Measurements from ENCODE around the gene ATP6V0D1. TPM values are rescaled to one million over a fixed set of nuclear protein-coding genes. Genes with fewer than 3 reads are reported as not detected.

The ATP6V0D1 gene
- total RNA-seq, 3 donors from 2014 or later (not counting 1 experiment from before 2014, with no cell fraction given): 76.0 to 84.9 (median 83.3) TPM

GRCh38 chr16:67441907-67442306, 39.0 kb downstream of the ATP6V0D1 start:
- no peak for DNase-seq
- intact Hi-C loops (cut with micrococcal nuclease): no loop called here
- Mint-ChIP-seq H3K4me1 (peaks cover 11 to 44% of the 10 kb centered on the region in 2 donors), H3K27ac (peak overlapping the region in 1 of 2 donors; percentile 22), H3K9me3 (no peaks in the 10 kb centered on the region), H3K27me3 (ENCODE audit: low read depth in 2 of 2) (no peaks in the 10 kb centered on the region), H3K4me3 (no peak overlapping the region), H3K36me3 (no peaks in the 10 kb centered on the region)
- Histone ChIP-seq H3K9me3 (ENCODE audit: control insufficient read depth, insufficient read depth, low read length) (no peaks in the 10 kb centered on the region), H3K4me1 (ENCODE audit: control insufficient read depth, insufficient read depth, low read length) (peaks cover 13% of the 10 kb centered on the region), H3K36me3 (ENCODE audit: control insufficient read depth, insufficient read depth, low read length) (peaks cover 54% of the 10 kb centered on the region), H3K4me3 (ENCODE audit: low read length) (no peak overlapping the region), H3K27ac (ENCODE audit: low read length) (no peak overlapping the region), H3K27me3 (ENCODE audit: control insufficient read depth, insufficient read depth, low read length) (no peaks in the 10 kb centered on the region)
- WGBS (ENCODE audit: insufficient coverage): 94% methylated on average over 5 of the region's 5 CpGs
- ATAC-seq: no peak
- TF ChIP-seq, protein P1, sequence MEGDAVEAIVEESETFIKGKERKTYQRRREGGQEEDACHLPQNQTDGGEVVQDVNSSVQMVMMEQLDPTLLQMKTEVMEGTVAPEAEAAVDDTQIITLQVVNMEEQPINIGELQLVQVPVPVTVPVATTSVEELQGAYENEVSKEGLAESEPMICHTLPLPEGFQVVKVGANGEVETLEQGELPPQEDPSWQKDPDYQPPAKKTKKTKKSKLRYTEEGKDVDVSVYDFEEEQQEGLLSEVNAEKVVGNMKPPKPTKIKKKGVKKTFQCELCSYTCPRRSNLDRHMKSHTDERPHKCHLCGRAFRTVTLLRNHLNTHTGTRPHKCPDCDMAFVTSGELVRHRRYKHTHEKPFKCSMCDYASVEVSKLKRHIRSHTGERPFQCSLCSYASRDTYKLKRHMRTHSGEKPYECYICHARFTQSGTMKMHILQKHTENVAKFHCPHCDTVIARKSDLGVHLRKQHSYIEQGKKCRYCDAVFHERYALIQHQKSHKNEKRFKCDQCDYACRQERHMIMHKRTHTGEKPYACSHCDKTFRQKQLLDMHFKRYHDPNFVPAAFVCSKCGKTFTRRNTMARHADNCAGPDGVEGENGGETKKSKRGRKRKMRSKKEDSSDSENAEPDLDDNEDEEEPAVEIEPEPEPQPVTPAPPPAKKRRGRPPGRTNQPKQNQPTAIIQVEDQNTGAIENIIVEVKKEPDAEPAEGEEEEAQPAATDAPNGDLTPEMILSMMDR (IDR thresholded peaks at IDR 0.05): no peak

- no peak for ATAC-seq
- H3K36me3 Mint-ChIP-seq: no peaks in the 10 kb centered on the region
Observed at GRCh38 chr16:67441271-67441753, 39.6 kb downstream of the ATP6V0D1 start.

GRCh38 chr16:67438824-67439393, 42.0 kb downstream of the ATP6V0D1 start:
- Mint-ChIP-seq H3K36me3 (no peaks in the 10 kb centered on the region), H3K4me1 (peaks cover 5 to 27% of the 10 kb centered on the region in 2 donors), H3K9me3 (no peaks in the 10 kb centered on the region), H3K27me3 (ENCODE audit: low read depth in 2 of 2) (no peaks in the 10 kb centered on the region), H3K4me3 (no peak overlapping the region), H3K27ac (peak overlapping the region; percentile 45 to 59)
- DNase-seq (no peak), ATAC-seq (no peak)
- Histone ChIP-seq H3K4me1 (ENCODE audit: control insufficient read depth, insufficient read depth, low read length) (peaks cover 23% of the 10 kb centered on the region), H3K9me3 (ENCODE audit: control insufficient read depth, insufficient read depth, low read length) (no peaks in the 10 kb centered on the region), H3K27ac (ENCODE audit: low read length) (no peak overlapping the region), H3K36me3 (ENCODE audit: control insufficient read depth, insufficient read depth, low read length) (peaks cover 39% of the 10 kb centered on the region), H3K27me3 (ENCODE audit: control insufficient read depth, insufficient read depth, low read length) (no peaks in the 10 kb centered on the region), H3K4me3 (ENCODE audit: low read length) (no peak overlapping the region)
- 96% methylated on average over 19 of the region's 19 CpGs for WGBS (ENCODE audit: insufficient coverage)
- TF ChIP-seq, protein P1 (IDR thresholded peaks at IDR 0.05): no peak
- intact Hi-C loops (cut with micrococcal nuclease): no loop called here

More at GRCh38 chr16:67441271-67441753, 39.6 kb downstream of the ATP6V0D1 start:
- TF ChIP-seq, protein P1 (IDR thresholded peaks at IDR 0.05): no peak
- Mint-ChIP-seq H3K4me1 (peaks cover 11 to 41% of the 10 kb centered on the region in 2 donors), H3K27ac (peak overlapping the region in 1 of 2 donors; percentile 22), H3K4me3 (no peak overlapping the region), H3K27me3 (ENCODE audit: low read depth in 2 of 2) (no peaks in the 10 kb centered on the region), H3K9me3 (no peaks in the 10 kb centered on the region)
- no peak overlapping the region for H3K27ac ChIP-seq (ENCODE audit: low read length)
- intact Hi-C loops (cut with micrococcal nuclease): no loop called here
- peaks cover 13% of the 10 kb centered on the region for H3K4me1 ChIP-seq (ENCODE audit: control insufficient read depth, insufficient read depth, low read length)
- WGBS (ENCODE audit: insufficient coverage): 88% methylated on average over 17 of the region's 17 CpGs
- H3K4me3 ChIP-seq (ENCODE audit: low read length): no peak overlapping the region
- no peaks in the 10 kb centered on the region for H3K27me3 ChIP-seq (ENCODE audit: control insufficient read depth, insufficient read depth, low read length)
- no peak for DNase-seq
- no peaks in the 10 kb centered on the region for H3K9me3 ChIP-seq (ENCODE audit: control insufficient read depth, insufficient read depth, low read length)
- peaks cover 51% of the 10 kb centered on the region for H3K36me3 ChIP-seq (ENCODE audit: control insufficient read depth, insufficient read depth, low read length)

Data from natural killer cell (primary cell).